Nephron (organoid): ENCODE results near the gene ACOT12.

Source experiments
- H3K27ac Mint-ChIP-seq, 3 experiments: 2 replicates each; pipeline ENCODE4 v1.8.0; 2020; ENCODE audit warnings: mixed read lengths in 3 of 3, mild to moderate bottlenecking in 2 of 3, moderate library complexity in 1 of 3
- H3K27me3 Mint-ChIP-seq: 2 replicates; pipeline ENCODE4 v1.8.0; 2021; ENCODE audit warnings: low read depth, mild to moderate bottlenecking, moderate library complexity, mixed read lengths
- H3K36me3 Mint-ChIP-seq: 2 replicates; pipeline ENCODE4 v1.8.0; 2020; ENCODE audit warnings: low read depth, mixed read lengths
- H3K4me1 Mint-ChIP-seq: 2 replicates; pipeline ENCODE4 v1.8.0; 2020; ENCODE audit warnings: mixed read lengths
- H3K4me3 Mint-ChIP-seq, 3 experiments: 2 replicates each; pipeline ENCODE4 v1.8.0; 2020; ENCODE audit warnings: mild to moderate bottlenecking in 3 of 3, mixed read lengths in 3 of 3, moderate library complexity in 2 of 3
- H3K9me3 Mint-ChIP-seq: 2 replicates; pipeline ENCODE4 v1.8.0; 2020; ENCODE audit warnings: mixed read lengths
- TF ChIP-seq, protein P1 (sequence below), 3 experiments: fragments of 200-600 bp; sonication (generic); IDR thresholded peaks; one replicate each; pipeline ENCODE4 v1.5.0; 2021; ENCODE audit warnings: antibody characterized with exemption in 3 of 3; ENCODE audit not compliant: unreplicated experiment in 3 of 3

The ACOT12 gene

DNA sequence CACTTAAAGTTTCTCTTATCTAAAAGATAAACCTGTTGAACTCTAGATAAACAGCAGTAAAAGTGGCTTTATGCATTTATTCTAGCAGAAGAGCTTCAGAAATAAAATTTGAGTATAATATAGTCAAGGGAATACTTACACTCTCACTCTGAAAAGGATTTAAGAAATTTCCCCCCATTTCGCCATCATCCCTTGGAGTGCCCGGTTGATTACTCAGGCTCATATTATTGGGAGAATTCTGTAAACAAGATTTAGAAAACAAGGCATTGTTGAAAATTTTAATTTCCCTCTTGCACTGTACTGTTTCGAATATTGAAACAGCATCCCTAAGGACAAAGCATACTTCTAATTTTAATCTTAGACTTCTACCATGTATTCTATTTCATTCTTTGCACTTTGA, 34.5 kb upstream of the ACOT12 start:
- H3K4me3 Mint-ChIP-seq = no peak overlapping the region
- no peak overlapping the region for H3K27ac Mint-ChIP-seq
- no peaks in the 10 kb centered on the region for H3K27me3 Mint-ChIP-seq
- H3K4me1 Mint-ChIP-seq = peaks cover 19% of the 10 kb centered on the region
- TF ChIP-seq, protein P1, sequence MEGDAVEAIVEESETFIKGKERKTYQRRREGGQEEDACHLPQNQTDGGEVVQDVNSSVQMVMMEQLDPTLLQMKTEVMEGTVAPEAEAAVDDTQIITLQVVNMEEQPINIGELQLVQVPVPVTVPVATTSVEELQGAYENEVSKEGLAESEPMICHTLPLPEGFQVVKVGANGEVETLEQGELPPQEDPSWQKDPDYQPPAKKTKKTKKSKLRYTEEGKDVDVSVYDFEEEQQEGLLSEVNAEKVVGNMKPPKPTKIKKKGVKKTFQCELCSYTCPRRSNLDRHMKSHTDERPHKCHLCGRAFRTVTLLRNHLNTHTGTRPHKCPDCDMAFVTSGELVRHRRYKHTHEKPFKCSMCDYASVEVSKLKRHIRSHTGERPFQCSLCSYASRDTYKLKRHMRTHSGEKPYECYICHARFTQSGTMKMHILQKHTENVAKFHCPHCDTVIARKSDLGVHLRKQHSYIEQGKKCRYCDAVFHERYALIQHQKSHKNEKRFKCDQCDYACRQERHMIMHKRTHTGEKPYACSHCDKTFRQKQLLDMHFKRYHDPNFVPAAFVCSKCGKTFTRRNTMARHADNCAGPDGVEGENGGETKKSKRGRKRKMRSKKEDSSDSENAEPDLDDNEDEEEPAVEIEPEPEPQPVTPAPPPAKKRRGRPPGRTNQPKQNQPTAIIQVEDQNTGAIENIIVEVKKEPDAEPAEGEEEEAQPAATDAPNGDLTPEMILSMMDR (IDR thresholded peaks at IDR 0.05; ENCODE audit: unreplicated experiment in 3 of 3) = no peak
- H3K9me3 Mint-ChIP-seq = no peaks in the 10 kb centered on the region
- peaks cover 30% of the 10 kb centered on the region for H3K36me3 Mint-ChIP-seq

DNA sequence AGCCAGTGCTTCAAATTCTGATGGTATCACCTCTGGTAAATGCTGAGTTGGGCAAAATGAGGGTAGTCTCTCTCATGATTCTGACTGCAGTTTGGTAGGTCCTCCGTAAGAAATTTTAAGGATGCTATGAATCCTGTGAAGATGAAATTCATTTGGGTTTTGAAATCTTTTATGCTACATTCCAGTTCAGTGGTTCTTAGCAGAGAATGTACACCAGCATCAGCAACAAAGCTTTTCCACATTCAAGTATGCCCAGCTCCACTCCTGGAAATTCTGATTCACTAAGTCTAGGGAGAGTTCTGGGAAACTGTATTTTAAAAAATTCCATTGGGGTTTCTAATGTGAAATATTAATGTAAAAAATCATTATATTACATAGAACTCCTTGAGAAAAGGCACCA, 33.6 kb upstream of the ACOT12 start:
- Mint-ChIP-seq H3K27me3 (no peaks in the 10 kb centered on the region), H3K36me3 (peaks cover 33% of the 10 kb centered on the region), H3K9me3 (no peaks in the 10 kb centered on the region), H3K4me3 (no peak overlapping the region), H3K4me1 (peaks cover 19% of the 10 kb centered on the region), H3K27ac (peak overlapping the region; percentile 35 to 63 (median 35))
- TF ChIP-seq, protein P1 (IDR thresholded peaks at IDR 0.05; ENCODE audit: unreplicated experiment in 3 of 3) = no peak

DNA sequence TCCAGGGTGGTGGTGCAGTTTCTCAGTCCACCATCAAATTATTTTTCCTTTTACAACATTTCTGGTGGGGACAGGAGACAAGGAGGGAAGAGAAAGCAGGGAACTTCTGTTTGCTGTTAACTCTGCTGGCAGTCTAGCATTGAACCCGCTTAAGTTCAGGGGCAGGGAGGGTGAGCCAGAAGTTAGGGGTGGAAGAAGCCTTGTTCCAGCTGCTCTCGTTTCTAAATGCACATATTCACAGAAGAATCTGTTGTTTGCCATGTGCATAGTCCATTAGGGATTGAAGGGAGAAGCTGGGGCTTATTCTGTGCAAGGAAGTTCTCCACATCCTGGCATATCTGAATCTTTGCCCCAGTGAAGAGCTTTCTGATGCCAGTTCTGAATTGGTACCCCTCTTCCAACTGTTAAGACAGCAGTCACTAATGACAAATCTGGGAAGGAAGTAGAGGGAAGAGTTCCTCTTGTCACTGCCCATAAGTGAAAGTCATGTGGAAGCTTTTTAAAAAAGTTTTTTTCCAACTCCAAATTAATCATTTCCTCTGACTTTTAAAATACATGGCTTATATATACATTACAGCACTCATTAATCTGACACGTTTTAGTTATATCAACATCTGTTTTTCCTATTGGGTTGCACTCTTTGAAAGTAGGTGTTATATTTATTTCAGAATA, 32.6 kb upstream of the ACOT12 start:
- peak overlapping the region; percentile 63 to 84 (median 82) for H3K27ac Mint-ChIP-seq
- H3K36me3 Mint-ChIP-seq = peaks cover 31% of the 10 kb centered on the region
- TF ChIP-seq, protein P1 (IDR thresholded peaks at IDR 0.05; ENCODE audit: unreplicated experiment in 3 of 3) = no peak

DNA sequence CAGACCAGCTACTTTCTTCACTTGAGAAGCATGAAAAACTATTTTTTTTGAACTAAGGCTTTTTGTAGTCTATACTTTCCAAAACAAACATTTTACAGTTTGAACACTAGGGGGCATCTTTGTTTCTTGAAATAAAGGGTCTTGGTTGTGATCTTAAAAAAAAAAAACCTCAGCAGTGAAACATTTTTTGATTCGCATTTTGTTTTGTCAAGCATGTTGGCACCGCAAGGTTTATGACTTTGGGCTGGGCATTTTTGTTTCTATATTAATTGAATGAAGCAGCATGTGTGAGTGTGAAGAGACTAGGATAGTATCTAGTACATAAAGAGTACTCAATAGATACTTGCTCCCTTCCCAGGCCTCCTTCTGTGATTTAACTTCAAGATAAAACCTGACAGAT, 31.6 kb upstream of the ACOT12 start:
- TF ChIP-seq, protein P1 (IDR thresholded peaks at IDR 0.05; ENCODE audit: unreplicated experiment in 3 of 3) = peak; percentile 53 to 75 (median 61)
- Mint-ChIP-seq H3K27ac (peak overlapping the region; percentile 63 to 84 (median 82)), H3K27me3 (no peaks in the 10 kb centered on the region), H3K4me1 (peaks cover 19% of the 10 kb centered on the region), H3K9me3 (no peaks in the 10 kb centered on the region), H3K36me3 (peaks cover 31% of the 10 kb centered on the region), H3K4me3 (no peak overlapping the region)

More for the DNA sequence above, 32.6 kb upstream of the ACOT12 start:
- H3K4me3 Mint-ChIP-seq = no peak overlapping the region
- H3K9me3 Mint-ChIP-seq = no peaks in the 10 kb centered on the region
- peaks cover 19% of the 10 kb centered on the region for H3K4me1 Mint-ChIP-seq
- H3K27me3 Mint-ChIP-seq = no peaks in the 10 kb centered on the region

DNA sequence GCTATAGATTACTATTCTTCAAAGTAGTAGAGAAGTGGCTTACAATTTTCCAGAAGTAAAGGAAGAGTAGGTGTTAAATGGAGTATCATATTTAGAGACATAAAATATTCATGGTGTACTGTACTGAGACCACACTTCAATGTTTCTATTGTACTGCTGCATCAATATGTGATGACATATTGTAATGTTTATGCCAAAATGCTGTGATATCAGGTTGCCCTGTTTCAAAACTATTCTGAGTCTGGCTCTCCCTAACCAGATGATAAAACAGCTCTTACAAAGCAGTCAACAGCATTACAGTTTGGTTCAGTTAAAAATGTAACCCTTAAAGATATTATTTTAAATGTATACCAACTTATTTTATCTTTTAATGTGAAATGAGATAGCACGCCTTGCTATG, 30.8 kb upstream of the ACOT12 start:
- Mint-ChIP-seq H3K4me3 (no peak overlapping the region), H3K27me3 (no peaks in the 10 kb centered on the region), H3K36me3 (peaks cover 37% of the 10 kb centered on the region), H3K9me3 (no peaks in the 10 kb centered on the region), H3K27ac (no peak overlapping the region), H3K4me1 (peaks cover 19% of the 10 kb centered on the region)
- TF ChIP-seq, protein P1 (IDR thresholded peaks at IDR 0.05; ENCODE audit: unreplicated experiment in 3 of 3) = no peak

DNA sequence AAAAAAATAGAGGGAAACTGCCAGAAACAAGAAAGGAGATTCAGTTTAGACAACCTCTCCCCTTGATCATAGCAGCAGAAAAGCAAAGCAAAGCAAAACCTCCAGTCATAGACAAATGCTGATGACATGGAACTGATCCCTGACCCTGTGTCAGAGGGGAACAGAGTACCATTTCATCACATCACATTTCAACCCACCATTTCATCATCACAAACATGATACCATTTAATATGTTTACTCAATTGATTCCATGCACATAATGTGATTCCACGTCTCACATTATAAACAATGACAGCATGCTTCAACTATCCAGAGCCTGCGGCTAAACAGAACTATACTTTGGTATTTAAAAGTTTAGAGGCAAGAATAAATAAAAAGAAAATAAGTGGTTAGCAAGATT, 28.7 kb upstream of the ACOT12 start:
- H3K9me3 Mint-ChIP-seq = no peaks in the 10 kb centered on the region
- no peak overlapping the region for H3K4me3 Mint-ChIP-seq
- no peak overlapping the region for H3K27ac Mint-ChIP-seq
- H3K27me3 Mint-ChIP-seq = no peaks in the 10 kb centered on the region
- TF ChIP-seq, protein P1 (IDR thresholded peaks at IDR 0.05; ENCODE audit: unreplicated experiment in 3 of 3) = no peak
- H3K36me3 Mint-ChIP-seq = peaks cover 41% of the 10 kb centered on the region
- peaks cover 19% of the 10 kb centered on the region for H3K4me1 Mint-ChIP-seq
